NCI-H69 (cell line): Measurements from ENCODE around the gene ATXN1L.
"Not testable (repeated sequence)": the region's sequence is repeated elsewhere in the genome, so short reads cannot be mapped to it uniquely, and the experiment has no call there.

Source experiments
- DNase-seq: peaks from one replicate; lab custom pipeline; 2025; lab: John Stamatoyannopoulos, UW

The ATXN1L gene

DNA sequence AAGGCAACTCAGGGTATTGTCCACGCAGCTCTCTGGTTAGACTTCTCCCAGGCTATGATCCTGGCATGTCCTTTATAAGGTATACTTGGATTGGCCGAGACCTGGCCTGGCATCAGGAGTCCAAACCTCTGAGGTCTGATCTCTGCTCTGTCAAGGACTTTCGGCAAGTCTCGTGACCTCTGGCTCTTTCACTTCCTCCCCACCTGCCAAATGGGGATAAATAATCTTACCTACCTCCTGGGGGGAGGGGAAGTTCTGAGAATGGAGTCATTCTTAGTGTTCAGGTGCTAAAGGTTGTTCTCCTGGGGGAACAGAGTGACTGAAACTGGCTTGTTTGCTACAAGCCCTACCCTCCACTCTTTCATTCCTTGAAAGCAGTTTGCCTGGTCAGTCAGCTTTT lies 7.6 kb downstream of the ATXN1L start:
- DNase-seq, result no peak

DNA sequence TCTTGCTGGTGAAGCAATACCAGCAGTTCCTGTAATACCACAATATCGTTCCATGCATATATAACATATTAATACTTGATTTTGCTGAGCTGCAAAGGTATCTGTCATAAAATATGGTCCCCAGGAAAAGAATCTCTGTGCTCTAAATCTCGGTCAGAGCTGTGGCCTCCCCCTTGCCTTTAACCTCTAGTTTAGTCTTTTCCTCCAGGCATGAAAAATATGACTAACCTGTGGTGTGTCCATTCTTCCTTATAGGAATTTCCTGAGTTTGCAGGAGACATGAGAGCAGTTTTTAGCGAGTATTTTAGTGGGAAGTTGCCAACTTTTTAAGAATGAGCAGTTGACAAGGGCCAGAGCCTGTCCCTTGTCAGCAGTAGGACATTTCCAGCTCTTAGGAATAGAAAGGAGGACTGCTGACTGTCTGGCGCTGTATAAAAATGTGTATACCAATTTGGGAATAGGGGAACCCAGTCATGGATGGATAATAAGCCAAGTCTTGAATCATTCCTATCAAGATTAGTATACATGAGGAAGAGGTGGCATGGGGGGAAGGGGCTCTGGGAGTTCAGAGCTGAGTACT lies 8.7 kb downstream of the ATXN1L start:
- no peak for DNase-seq

DNA sequence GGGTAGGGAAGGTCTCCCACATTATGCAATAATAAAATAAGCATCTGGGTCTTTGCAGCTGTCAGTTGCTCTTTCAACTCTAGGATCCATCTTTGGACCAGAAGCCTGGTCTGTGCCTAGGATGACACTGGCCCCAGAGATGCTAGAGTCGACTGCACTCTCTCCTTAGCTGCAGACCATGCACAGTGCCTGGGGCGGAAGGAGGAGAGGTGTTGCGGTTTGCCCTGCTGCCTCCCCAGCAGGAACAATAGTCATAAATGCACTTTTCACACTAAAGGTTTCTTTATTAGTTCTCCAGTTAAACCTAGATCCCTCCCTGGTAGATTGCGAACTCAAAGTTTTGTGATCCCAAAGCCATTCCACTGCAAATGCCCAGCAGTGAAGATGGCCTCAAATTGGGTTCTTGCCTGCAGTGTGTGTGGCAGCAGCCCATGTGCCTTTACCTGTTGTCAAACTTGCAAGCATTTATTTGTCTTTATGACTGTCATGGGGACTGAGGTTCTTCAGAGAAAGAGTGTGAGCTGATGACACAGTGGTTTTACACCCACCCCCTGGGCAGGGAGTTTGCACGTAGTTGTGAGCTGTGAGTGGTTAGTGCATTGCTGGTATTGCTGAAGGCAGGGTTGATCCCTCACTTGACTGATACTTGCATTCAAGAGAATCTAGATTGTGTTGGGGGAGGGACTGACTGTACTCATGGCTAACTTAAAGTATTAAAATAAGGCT lies 10.3 kb downstream of the ATXN1L start:
- DNase-seq, result no peak

DNA sequence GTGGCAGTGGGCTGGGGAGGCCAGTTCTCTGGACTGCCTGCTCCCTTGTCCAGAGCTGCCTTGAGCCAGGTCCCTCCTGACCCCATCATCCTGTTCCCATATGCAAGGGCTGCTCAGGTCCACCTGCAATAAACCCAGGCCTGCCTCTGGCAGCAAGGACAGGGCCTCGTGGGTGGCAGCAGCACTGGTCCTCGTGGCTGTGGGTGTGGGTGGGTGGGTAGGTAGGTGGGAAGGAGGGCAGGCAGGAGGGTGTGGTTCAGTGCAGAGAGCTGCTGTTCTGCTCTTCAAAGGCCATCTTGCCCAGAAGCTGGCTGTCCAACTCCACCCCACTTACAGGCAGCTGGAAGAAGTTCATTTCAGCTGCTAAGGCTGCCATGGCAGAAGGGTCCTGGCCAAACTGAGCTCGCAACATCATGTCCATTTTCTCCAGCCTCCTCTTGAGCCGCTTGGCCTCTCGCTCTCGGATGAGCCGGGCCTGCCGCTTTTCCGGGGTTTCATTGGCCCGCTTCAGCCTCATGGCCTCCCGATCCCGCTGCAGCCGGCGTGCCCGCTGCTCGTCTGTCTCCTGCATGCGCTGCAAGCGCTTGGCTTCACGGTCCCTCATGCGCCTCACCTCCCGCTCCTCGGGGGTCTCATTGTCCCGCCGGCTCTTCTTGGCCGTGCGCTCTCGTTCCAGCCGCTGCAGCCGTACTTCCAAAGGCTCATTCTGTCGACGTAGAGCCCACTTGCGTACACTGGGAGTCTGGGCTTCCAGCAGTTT lies 14.2 kb downstream of the ATXN1L start:
- no peak for DNase-seq

DNA sequence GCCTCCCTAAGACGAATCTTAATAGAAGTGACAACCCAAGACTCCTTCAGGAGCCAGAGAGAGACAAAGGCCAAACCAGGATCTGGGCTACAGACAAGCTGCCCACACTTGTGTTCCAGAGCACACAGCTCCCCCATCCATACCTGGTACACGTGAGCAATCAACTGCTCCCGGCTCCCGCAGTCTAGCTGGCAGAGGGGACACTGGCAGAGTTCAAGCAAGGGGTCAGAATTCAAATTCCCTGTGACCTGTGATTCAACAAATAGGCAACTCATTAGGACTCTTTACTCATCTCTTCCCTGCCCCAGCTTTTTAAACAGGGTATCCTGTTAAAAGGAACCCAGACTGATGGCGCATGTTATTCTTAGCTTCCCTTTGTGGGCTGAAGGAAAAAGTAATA lies 18.2 kb downstream of the ATXN1L start:
- DNase-seq, result no peak

DNA sequence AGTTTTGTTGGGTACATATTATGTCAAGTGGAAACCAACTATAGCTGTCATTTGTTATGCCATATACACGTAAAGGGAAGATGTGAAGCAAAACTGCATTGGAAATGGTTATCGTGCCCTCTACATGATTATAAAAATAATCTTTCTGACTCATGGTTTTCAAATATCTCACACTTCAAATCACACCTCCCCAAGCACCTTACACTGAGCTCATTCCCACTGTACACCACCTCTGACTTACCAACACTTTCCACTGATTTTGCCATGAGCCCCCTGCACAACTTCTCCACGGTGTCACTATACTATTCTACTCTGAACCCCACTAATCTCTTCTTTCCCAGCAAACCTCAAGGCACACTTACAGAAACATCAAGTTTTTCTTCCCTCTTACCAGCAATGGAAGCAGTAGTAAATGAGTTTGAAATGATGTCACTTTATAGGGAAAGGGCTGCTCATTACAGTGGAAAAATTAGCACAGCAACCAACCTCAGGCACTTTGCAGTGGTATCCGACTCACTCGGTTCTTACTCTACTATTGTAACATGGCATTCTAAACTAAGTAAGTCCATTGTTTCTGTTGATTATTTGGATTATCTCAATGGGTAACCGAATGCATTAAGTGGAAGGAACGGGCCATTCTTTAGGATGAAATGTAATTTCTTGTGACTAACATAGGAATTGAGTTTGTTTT lies 19.5 kb downstream of the ATXN1L start:
- DNase-seq, result no peak

DNA sequence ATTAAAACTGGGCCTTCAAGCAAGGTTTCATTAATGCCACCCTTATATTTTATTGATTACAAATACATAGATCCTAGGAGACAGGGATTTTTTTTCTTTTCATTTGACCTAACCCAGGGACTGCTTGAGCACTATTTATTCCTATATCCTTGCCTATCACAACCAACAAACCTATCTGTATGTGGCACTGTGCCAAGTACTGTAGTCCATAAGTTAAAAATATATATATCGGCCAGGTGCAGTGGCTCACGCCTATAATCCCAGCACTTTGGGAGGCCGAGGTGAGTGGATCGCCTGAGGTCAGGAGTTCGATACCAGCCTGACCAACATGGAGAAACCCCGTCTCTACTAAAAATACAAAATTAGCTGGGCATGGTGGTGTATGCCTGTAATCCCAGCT lies 21.4 kb downstream of the ATXN1L start:
- DNase-seq, result not testable (repeated sequence)

DNA sequence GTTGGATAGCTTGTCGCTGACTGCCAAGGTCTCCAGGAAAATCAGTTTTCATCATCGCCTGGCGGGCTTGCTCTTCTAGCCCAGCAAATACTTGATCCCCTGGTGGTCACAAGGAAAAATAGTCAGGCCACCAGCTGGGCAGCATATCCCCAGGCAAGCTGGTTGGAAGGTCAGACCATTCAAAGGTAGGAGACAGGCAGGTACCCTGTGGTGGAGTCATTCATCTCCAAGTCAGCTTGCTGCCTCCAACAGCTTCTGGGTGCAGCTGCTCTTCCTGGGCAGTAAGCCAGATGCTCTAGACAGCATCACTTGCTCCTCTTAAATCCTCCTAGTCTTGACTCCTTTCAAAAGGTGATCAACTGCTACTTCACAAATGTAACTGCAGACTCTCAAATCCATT lies 22.2 kb downstream of the ATXN1L start:
- peak; percentile 94 for DNase-seq

DNA sequence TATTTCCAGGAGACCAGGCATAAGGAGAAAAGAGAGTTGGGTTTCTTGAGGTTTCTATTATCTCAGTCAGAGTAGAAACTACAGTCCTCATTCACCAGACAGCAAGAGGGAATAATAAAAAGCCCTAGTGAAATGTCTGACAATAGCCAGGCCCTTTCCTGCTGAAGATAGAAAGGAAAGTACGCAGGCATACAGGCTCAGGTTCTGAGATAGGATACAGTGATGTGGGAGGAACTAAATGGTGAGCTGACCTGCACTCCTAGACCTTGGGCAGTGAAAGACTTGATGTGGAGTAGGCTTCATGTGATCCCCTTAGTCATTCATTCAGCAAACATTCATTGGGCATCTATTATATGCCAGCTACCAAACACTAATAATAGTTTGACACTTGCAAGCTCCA lies 23.3 kb downstream of the ATXN1L start:
- no peak for DNase-seq

DNA sequence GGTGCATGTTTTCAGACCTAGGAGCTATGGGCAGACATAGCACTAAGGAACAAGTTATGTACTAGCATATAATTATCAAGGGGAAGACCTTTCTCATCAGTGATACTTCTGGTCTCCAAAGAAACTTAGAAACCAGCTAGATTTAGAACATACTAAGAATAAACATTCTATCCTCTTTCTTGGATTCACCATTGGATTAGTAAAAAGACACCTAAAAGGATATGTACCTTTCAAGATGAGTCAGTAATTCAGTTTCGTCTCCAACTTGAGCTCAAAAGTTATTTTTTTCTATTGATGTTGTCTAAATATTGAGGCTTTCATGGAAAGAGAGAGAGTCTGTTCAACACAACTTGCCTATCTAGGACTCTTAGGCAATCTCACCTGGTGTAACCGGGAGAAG lies 25.0 kb downstream of the ATXN1L start:
- no peak for DNase-seq

DNA sequence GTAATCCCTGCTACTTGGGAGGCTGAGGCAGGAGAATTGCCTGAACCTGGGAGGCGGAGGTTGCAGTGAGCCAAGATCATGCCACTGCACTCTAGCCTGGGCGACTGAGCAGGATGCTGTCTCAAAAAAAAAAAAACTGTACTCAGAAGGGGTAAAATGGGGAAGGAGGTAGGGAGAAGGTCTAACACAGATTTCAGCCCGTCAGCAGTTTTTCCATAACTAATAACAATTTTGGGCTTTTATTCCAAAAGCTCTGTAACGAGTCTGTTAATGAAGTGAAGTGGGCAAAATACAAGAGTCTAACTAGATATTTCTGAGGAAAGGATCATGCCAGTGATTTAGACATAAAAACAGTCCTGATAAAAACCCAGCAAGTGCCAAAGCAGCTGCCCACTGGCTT lies 27.4 kb downstream of the ATXN1L start:
- no peak for DNase-seq

DNA sequence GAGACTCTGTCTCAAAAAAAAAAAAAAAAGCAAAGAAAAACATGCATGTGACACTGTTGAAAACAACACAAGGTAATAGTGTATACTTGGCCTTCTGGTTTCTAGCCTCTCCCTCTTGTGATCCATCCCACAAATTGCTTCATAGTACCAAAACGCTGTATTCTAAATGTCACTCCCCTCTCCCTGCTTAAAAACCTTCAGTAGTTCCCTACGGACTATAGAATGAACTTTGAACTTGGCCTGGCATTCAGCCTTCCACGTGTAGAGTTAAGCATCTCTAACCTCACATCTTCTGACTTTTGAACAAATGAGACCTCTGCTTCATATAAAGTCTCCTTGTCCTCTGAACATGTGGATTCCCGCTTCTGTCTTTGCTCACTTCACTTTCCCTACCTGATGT lies 33.1 kb downstream of the ATXN1L start:
- no peak for DNase-seq

DNA sequence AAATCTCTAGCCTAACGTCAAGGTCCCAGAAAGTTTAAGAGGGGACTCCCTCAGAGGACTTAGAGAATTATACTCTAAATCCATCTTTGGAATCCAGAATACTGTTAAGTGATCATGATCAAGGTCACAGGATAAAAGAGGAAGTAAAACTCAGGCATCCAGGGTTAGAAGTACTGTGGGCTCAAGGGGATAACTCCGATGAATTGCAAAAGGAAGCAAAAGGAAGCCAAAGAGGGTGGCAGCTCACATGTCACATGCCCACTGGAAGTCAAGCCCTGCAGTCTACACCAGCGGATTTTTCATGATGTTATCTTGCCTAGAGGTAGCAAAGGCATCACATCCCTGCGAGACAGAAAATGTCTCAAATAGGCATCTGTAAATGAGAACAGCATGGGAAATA lies 34.4 kb downstream of the ATXN1L start:
- DNase-seq, result no peak

DNA sequence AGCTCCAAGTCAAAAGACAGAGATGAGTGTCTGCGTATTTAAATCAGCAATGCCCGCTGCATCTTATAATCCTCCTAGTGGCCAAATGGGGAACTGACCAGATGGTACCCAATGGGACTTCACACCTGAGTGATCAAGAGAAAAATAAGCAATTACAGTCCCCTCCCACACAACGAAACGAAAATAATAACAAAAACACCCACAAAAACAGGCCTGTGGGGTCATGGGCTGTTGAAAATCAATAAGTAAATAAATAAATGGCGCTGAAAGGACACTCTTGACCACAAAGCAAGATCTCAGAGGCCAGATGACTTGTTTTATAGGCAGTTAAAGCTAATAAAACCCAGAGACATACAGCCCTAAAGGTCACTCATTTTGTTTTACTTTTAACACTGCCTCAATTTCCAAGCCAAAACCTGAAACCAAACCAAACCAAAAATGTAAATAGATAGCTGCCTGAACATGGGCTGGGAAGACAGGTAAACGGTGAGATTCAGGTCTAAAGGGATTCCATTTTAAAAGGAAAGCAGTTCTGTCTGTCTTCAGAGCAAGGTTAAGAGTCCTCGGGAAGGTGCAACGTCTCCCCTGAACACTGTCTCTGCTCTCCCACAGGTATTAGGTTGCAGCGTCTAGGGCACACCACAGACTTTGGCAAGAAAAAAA lies 36.9 kb downstream of the ATXN1L start:
- peak; percentile 76 for DNase-seq

DNA sequence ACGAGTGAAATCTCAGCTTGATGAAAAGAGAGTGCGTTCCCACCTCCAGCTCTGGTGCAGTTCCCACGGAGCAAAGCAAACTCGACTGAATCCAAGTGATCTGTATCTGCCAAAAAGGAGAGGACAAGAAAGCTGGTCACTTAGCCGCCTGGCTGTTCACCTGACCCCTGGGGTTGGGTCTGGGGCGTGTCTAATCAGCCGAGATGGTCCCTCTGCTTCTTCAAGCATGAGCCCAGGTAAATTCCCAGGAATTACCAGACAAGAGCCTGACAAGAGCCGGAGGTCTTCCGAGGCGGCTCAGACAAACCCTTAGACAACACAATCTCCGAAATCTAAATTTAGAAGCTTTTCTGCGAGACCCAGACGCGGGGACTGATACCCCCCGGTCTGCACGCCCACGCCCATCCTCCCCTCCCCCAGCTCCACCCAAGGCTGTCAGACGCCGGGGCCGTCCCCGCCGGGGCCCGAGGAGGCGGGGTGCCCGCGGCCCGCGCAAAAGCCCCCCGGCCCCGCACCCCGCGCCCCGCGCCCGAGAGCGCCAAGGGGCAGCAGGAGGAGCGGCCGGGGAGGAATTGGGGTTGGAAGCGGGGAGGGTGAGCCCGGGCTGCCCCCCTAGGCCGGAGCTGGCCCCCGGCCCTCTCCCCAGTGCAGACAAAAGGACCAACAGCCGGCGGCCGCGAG lies 37.5 kb downstream of the ATXN1L start:
- peak; percentile 57 for DNase-seq

DNA sequence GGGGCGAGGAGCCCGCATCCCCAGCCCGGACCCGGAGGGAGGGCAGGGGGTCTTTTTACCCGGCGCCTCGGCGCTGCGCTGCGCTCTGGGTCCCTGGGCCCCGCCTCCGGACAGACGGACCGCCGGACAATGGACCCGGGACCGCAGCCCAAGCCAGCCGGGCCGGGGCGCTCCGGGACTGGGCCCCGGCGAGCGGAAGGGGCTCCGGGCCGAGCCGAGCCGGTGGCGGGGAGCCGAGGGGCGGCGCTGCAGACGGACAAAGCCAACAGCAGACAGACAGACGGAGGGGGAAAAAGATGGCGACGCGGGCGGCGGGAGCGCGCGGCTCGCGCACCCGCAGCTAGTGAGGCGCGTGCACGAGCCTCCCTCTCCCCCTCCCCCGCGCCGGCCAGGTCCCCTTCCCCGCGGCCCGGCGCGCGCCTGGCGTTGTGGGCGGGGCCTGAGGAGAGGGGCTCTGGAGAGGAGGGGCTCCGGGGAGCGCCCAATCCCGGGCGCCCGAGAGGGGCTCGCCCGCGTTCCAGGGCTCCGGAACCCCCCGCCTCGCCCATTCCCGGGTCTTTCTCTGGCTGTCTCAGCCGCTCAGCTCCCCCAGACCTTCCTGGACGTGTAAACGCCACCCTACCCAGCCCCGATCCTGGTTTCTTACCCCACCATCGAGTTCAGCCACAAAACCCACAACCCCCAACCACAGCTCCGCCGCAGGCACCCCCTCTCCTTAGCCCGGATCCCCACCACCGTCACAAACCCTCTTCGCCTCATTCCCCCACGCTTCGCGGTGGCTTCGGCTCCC lies 38.3 kb downstream of the ATXN1L start, which contains the start of gene ZNF821:
Gene ZNF821 (minus strand): TSS at position 334 of the 790 bp plus-strand sequence. CDS start 4,236 bp downstream, outside the sequence.
- DNase-seq, result peak; percentile 93

DNA sequence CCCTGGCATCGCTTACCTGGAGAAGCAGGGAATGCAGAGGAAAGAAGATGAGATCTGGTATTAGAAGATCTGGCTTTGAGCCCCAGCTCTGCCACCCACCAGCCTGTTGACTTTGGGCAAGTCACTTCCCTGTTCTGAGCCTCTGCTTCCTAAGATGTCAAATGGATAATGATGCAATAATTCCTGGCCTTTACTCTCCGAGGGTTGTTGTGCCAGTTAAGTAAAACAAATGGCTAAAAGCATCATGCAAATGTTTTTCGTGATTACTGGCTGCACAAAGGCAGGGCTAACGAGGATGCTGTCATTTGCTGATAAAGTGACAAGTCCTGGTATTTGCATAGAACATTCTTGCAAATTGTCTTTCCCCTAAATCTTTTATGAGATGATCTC lies 39.5 kb downstream of the ATXN1L start:
- peak; percentile 7 for DNase-seq

DNA sequence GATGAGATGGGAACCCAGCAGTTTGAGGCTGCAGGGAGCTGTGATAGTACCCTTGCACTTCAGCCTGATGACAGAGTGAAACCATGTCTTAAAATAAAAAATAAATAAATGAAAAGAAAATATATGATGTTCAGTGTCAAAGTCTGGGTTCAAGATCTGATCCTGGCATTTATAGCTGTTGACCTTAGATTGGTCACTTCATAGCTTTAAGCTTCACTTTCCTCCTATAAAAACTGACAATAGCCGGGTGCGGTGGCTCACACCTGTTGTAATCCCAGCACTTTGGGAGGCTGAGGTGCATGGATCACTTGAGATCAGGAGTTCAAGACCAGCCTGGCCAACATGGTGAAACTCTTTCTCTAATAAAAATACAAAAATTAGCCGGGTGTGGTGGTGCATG lies 43.4 kb downstream of the ATXN1L start:
- no peak for DNase-seq

DNA sequence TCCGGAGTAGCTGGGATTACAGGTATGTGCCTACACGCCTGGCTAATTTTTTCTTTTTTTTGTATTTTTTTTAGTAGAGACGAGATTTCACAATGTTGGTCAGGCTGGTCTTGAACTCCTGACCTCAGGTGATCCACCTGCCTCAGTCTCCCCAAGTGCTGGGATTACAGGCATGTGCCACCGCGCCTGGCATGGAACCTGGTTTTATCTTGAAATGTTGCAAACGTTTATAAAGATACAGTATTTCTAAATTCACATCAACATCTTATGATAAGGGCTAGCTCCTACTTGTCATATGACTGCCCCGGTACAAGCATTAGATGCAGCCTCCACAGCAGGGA lies 48.1 kb downstream of the ATXN1L start:
- no peak for DNase-seq

DNA sequence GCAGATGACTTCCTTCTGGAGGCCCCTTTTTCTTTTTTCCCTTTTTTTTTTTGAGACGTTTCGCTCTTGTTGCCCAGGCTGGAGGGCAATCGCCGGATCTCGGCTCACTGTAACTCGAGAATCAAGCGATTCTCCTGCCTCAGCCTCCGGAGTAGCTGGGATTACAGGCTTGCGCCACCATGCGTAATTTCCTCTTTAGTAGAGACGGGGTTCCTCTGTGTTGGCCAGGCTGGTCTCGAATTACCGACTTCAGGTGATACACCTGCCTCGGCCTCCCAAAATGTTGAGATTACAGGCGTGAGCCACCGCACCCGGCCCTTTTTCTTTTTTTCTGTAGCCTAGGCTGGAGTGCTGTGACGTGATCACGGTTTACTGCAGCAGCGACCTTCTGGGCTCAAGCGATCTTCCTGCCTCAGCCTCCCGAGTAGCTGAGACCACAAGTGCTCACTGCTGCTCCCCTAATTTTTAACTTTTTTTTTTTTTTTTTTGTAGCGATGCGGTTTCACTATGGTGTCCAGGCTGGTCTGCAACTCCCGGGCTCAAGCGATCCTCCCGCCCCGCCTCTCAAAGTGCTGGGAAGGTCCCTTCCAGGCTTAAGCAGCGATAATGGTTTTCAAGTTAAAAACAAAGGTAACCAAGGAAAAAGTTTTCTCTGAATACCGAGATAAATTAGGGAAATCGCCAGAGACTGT lies 48.6 kb downstream of the ATXN1L start:
- DNase-seq, result peak; percentile 66
